NCI-H146 treated with DMSO at 0.1 percent for 48 hours (cell line): ENCODE results near the gene PPM1M.

Experiments used
- DNase-seq: peaks from one replicate; lab custom pipeline; 2025; ENCODE audit not compliant: unreplicated experiment; lab: John Stamatoyannopoulos, UW

PPM1M gene

GRCh38 chr3:52229656-52230055, 15.9 kb upstream of the PPM1M start:
- no peak for DNase-seq

GRCh38 chr3:52230461-52230860, 15.1 kb upstream of the PPM1M start:
- no peak for DNase-seq

GRCh38 chr3:52230889-52231499, 14.6 kb upstream of the PPM1M start:
- no peak for DNase-seq

- DNase-seq, result no peak
These were observed 13.9 kb upstream of the PPM1M start for GRCh38 chr3:52231502-52232278.

GRCh38 chr3:52232279-52233107, 13.1 kb upstream of the PPM1M start:
- no peak for DNase-seq

- DNase-seq, result no peak
These were observed 12.4 kb upstream of the PPM1M start for GRCh38 chr3:52233108-52233591.

- DNase-seq, result no peak
These were observed 11.6 kb upstream of the PPM1M start for GRCh38 chr3:52233968-52234367.

- no peak for DNase-seq
These were observed 10.8 kb upstream of the PPM1M start for GRCh38 chr3:52234516-52235447.

- no peak for DNase-seq
These were observed 9.1 kb upstream of the PPM1M start for GRCh38 chr3:52236424-52236886.

GRCh38 chr3:52237006-52237656, 8.4 kb upstream of the PPM1M start:
- no peak for DNase-seq

GRCh38 chr3:52237657-52238172, 7.8 kb upstream of the PPM1M start:
- DNase-seq, result no peak

- DNase-seq, result no peak
These were observed 7.3 kb upstream of the PPM1M start for GRCh38 chr3:52238193-52238760.

- DNase-seq, result peak; percentile 33
These were observed 6.5 kb upstream of the PPM1M start, which contains the start of gene TWF2 for GRCh38 chr3:52238761-52239701. TWF2 (minus strand) TSS chr3:52239158; CDS start chr3:52239016, 142 bp downstream.

GRCh38 chr3:52240059-52240885, 5.3 kb upstream of the PPM1M start:
- peak; percentile 43 for DNase-seq

GRCh38 chr3:52240886-52241370, 4.6 kb upstream of the PPM1M start:
- DNase-seq, result peak; percentile 43

- DNase-seq, result no peak
These were observed 3.5 kb upstream of the PPM1M start for GRCh38 chr3:52242039-52242438.
